IMR-90 (cell line): ENCODE results near the gene CYB5B. TPM values are rescaled to one million over a fixed set of nuclear protein-coding genes. Genes with fewer than 3 reads are reported as not detected.

Experiments used
- ATAC-seq: fragments of 200-7000 bp; cut with Tn5 transposase; 2 replicates; pipeline ENCODE4 v1.9.1; 2020; ENCODE audit warnings: low read depth, mild to moderate bottlenecking, moderate library complexity
- BruUV-seq: library from RNA; stranded (reverse); fragments of 400-500 nt; replicated peaks from 2 replicates; lab custom pipeline; 2021; lab: Mats Ljungman, UMichigan
- CTCF ChIA-PET: fragments of 300-600 bp; formaldehyde crosslinking; extraction: SDS; loops from one replicate; lab custom pipeline; 2021; ENCODE audit warnings: antibody characterized with exemption; lab: Yijun Ruan, JAX
- POLR2A ChIA-PET: fragments of 300-600 bp; sonication (Branson Sonifier 250); formaldehyde crosslinking; loops from one replicate; lab custom pipeline; 2022; ENCODE audit warnings: antibody characterized with exemption; ENCODE audit not compliant: unreplicated experiment; lab: Charles Lee
- DNase-seq: peaks from one replicate; pipeline ENCODE4 v3.0.0; 2013
- H2AFZ ChIP-seq: replicated peaks from 2 replicates; pipeline ENCODE3; 2013; ENCODE audit warnings: low read length, mild to moderate bottlenecking; ENCODE audit not compliant: poor library complexity
- H2AK5ac ChIP-seq: 2 replicates; pipeline ENCODE4 v1.6.1; 2013; ENCODE audit warnings: low read depth, low read length, inconsistent platforms
- H2AK9ac ChIP-seq: replicated peaks from 2 replicates; pipeline ENCODE3; 2013; ENCODE audit warnings: mild to moderate bottlenecking, low read depth, low read length, moderate library complexity; ENCODE audit not compliant: poor library complexity
- H2BK120ac ChIP-seq: 2 replicates; pipeline ENCODE4 v1.6.1; 2013; ENCODE audit warnings: low read depth, low read length, inconsistent platforms
- H2BK15ac ChIP-seq: 3 replicates; pipeline ENCODE4 v1.6.1; 2013; ENCODE audit warnings: low read depth, low read length, inconsistent platforms
- H2BK20ac ChIP-seq: 2 replicates; pipeline ENCODE4 v1.6.1; 2013; ENCODE audit warnings: low read depth, mild to moderate bottlenecking, inconsistent platforms, low read length, moderate library complexity
- H2BK5ac ChIP-seq: 2 replicates; pipeline ENCODE4 v1.6.1; 2013; ENCODE audit warnings: mild to moderate bottlenecking, low read depth, low read length, inconsistent platforms; ENCODE audit not compliant: poor library complexity, severe bottlenecking
- H3K14ac ChIP-seq: replicated peaks from 2 replicates; pipeline ENCODE4 v1.6.1; 2013; ENCODE audit warnings: low read depth, low read length, inconsistent platforms
- H3K18ac ChIP-seq: 2 replicates; pipeline ENCODE4 v1.6.1; 2013; ENCODE audit warnings: low read depth, low read length, control low read depth
- H3K23ac ChIP-seq: 2 replicates; pipeline ENCODE4 v1.6.1; 2013; ENCODE audit warnings: low read depth, low read length, inconsistent platforms
- H3K27ac ChIP-seq: 2 replicates; pipeline ENCODE4 v1.5.1; 2013; ENCODE audit warnings: mild to moderate bottlenecking, control low read depth, low read length; ENCODE audit not compliant: insufficient read depth
- H3K27me3 ChIP-seq: 2 replicates; pipeline ENCODE4 v1.6.1; 2013; ENCODE audit warnings: low read length; ENCODE audit not compliant: control insufficient read depth, insufficient read depth
- H3K36me3 ChIP-seq: 2 replicates; pipeline ENCODE4 v1.6.1; 2013; ENCODE audit warnings: low read length, mixed read lengths; ENCODE audit not compliant: control insufficient read depth, insufficient read depth
- H3K4ac ChIP-seq: 2 replicates; pipeline ENCODE4 v1.6.1; 2013; ENCODE audit warnings: low read depth, low read length, inconsistent platforms
- H3K4me1 ChIP-seq: 2 replicates; pipeline ENCODE4 v1.6.1; 2013; ENCODE audit warnings: low read length, mixed read lengths; ENCODE audit not compliant: control insufficient read depth, insufficient read depth
- H3K4me2 ChIP-seq: 2 replicates; pipeline ENCODE4 v1.6.1; 2013; ENCODE audit warnings: low read depth, mild to moderate bottlenecking, control low read depth, low read length, moderate library complexity
- H3K4me3 ChIP-seq: 2 replicates; pipeline ENCODE4 v1.5.1; 2013; ENCODE audit warnings: low read depth, mild to moderate bottlenecking, control low read depth, low read length, moderate library complexity; ENCODE audit not compliant: insufficient read depth
- H3K56ac ChIP-seq: 2 replicates; pipeline ENCODE4 v1.6.1; 2013; ENCODE audit warnings: low read length, inconsistent platforms; ENCODE audit not compliant: insufficient read depth; ENCODE audit errors: extremely low read depth
- H3K79me1 ChIP-seq, 2 experiments: 2 replicates each; pipeline ENCODE4 v1.6.1; 2013; ENCODE audit warnings: low read length in 2 of 2, inconsistent platforms in 1 of 2, low read depth in 1 of 2
- H3K9ac ChIP-seq: 2 replicates; pipeline ENCODE4 v1.6.1; 2013; ENCODE audit warnings: low read depth, low read length, control low read depth
- H3K9me1 ChIP-seq: 2 replicates; pipeline ENCODE4 v1.6.1; 2013; ENCODE audit warnings: low read length, inconsistent platforms; ENCODE audit not compliant: insufficient read depth
- H3K9me3 ChIP-seq: 2 replicates; pipeline ENCODE4 v1.6.1; 2013; ENCODE audit warnings: low read length; ENCODE audit not compliant: control insufficient read depth, insufficient read depth
- H4K20me1 ChIP-seq: 2 replicates; pipeline ENCODE4 v1.6.1; 2013; ENCODE audit warnings: low read length, inconsistent platforms; ENCODE audit not compliant: insufficient read depth
- H4K5ac ChIP-seq: 2 replicates; pipeline ENCODE4 v1.6.1; 2013; ENCODE audit warnings: mild to moderate bottlenecking, low read depth, low read length, control low read depth
- H4K8ac ChIP-seq, 2 experiments: 2 replicates each; pipeline ENCODE4 v1.6.1; 2013; ENCODE audit warnings: low read depth in 2 of 2, low read length in 2 of 2, control low read depth in 1 of 2, inconsistent platforms in 1 of 2
- H4K91ac ChIP-seq: 2 replicates; pipeline ENCODE4 v1.6.1; 2013; ENCODE audit warnings: low read depth, low read length, inconsistent platforms; ENCODE audit not compliant: insufficient read depth
- CEBPB ChIP-seq: IDR thresholded peaks from 2 replicates; pipeline ENCODE4 v1.6.1; 2012; ENCODE audit warnings: low read depth, low read length, improper control_type of control experiment
- CTCF ChIP-seq: conservative IDR thresholded peaks from 2 replicates; pipeline ENCODE4 v1.5.1; 2012; ENCODE audit warnings: mild to moderate bottlenecking, low read depth, low read length, improper control_type of control experiment
- ELK1 ChIP-seq: fragments of 150-350 bp; IDR thresholded peaks from 2 replicates; pipeline ENCODE4 v1.6.1; 2016; ENCODE audit warnings: low read depth, mild to moderate bottlenecking, low read length, moderate library complexity, borderline replicate concordance
- MXI1 ChIP-seq: IDR thresholded peaks from 2 replicates; pipeline ENCODE4 v1.6.1; 2012; ENCODE audit warnings: low read depth, mild to moderate bottlenecking, low read length, moderate library complexity, borderline replicate concordance
- NFE2L2 ChIP-seq: fragments of 150-350 bp; IDR thresholded peaks from 2 replicates; pipeline ENCODE4 v1.6.1; 2016; ENCODE audit warnings: low read depth, mild to moderate bottlenecking, low read length
- RCOR1 ChIP-seq: IDR thresholded peaks from 2 replicates; pipeline ENCODE4 v1.6.1; 2012; ENCODE audit warnings: mild to moderate bottlenecking, low read length, improper control_type of control experiment; ENCODE audit not compliant: insufficient replicate concordance
- RFX5 ChIP-seq: IDR thresholded peaks from 2 replicates; pipeline ENCODE4 v1.8.0; 2012; ENCODE audit warnings: low read depth, mild to moderate bottlenecking, low read length, moderate library complexity
- WGBS, 2 experiments: methylation state at CpG; one replicate each; pipeline versions ENCODE4 v1.1.5 to v1.1.7; 2013; ENCODE audit warnings: missing lambda C conversion rate in 2 of 2; ENCODE audit not compliant: insufficient read length in 1 of 2; ENCODE audit errors: extremely low coverage in 2 of 2; 5-methylcytosine and 5-hydroxymethylcytosine counted together
- dilution Hi-C: fragments of 300-500 bp; cut with HindIII; formaldehyde crosslinking; loops from one replicate; pipeline ENCODE4 v1.14.3; 2018; ENCODE audit warnings: low sequenced_read_pairs; ENCODE audit not compliant: unreplicated experiment
- in situ Hi-C: fragments of 300-500 bp; cut with MboI; formaldehyde crosslinking; loops from 3 replicates; pipeline ENCODE4 v1.14.3; 2019; ENCODE audit warnings: low sequenced_read_pairs, inconsistent platforms, mixed read lengths
- intact Hi-C: fragments of 100-400 bp; cut with micrococcal nuclease; formaldehyde crosslinking; loops from 2 replicates; pipeline ENCODE4 v1.10.0; 2022
- polyA plus RNA-seq, 3 experiments: library from polyadenylated mRNA; depleted of rRNA; stranded (reverse); fragments of >200 nt; gene quantifications; 2 replicates each; pipeline ENCODE4 v1.2.3, GENCODE V29; 2012; ENCODE audit warnings: low replicate concordance in 1 of 3
- total RNA-seq: library from RNA; depleted of rRNA; stranded (reverse); fragments of >200 nt; gene quantifications from 2 replicates; pipeline ENCODE4 v1.2.3, GENCODE V29; 2012

Gene CYB5B
- total and polyA plus RNA-seq, 2 of the 4 experiments (the other 2 are of a cell fraction) = 100 to 102 TPM

- H3K27me3 ChIP-seq = no peaks in the 10 kb centered on the region
- peaks cover 24 to 42% of the 10 kb centered on the region in 2 experiments for H3K79me1 ChIP-seq
- H3K4me3 ChIP-seq = no peak overlapping the region
- CTCF ChIA-PET = interaction anchor here (2.0 kb wide), 1 partner anchor 15 kb away, joined by 7 read pairs; no protein-coding TSS in a partner anchor
- DNase-seq (peak; percentile 67), ATAC-seq (peak; percentile 68)
- peak overlapping the region in 1 of 2 experiments; percentile 28; a peak in 1 of 4 replicates for H4K8ac ChIP-seq
- H4K91ac ChIP-seq = no peak overlapping the region
- WGBS, 2 experiments = no CpG with 5 or more reads among the region's 3 CpGs
- no peaks in the 10 kb centered on the region for H3K9me3 ChIP-seq
- H4K20me1 ChIP-seq = no peaks in the 10 kb centered on the region
- dilution Hi-C loops (no loop called here), intact Hi-C loops (loop anchor here (5.0 kb wide), 1 partner anchor 119 kb away; the partner anchor contains the start of gene NFAT5), in situ Hi-C loops (no loop called here)
- peaks cover 7% of the 10 kb centered on the region; the same call in 1 of the 2 replicates for H3K9me1 ChIP-seq
- peak overlapping the region; percentile 6; the same call in 1 of the 2 replicates for H2BK120ac ChIP-seq
- no peak overlapping the region for H3K9ac ChIP-seq
- H3K23ac ChIP-seq = peak overlapping the region; percentile 68
- H2BK5ac ChIP-seq = peak overlapping the region; percentile 86
- peaks cover 8% of the 10 kb centered on the region for H3K36me3 ChIP-seq
- H2BK20ac ChIP-seq = 0 out of 2 replicates have a peak overlapping the region, but pooled peaks have one; percentile 9
- BruUV-seq = no TSS peak
- H3K27ac ChIP-seq = peak overlapping the region; percentile 80; the same call in 1 of the 2 replicates
- TF ChIP-seq NFE2L2 (peak; percentile 61; the same call in 1 of the 2 replicates), CEBPB (peak; percentile 56), MXI1 (peak; percentile 29; the same call in 1 of the 2 replicates), RFX5 (no peak), RCOR1 (no peak), ELK1 (no peak), CTCF (no peak)
- H2AK5ac ChIP-seq = 0 out of 2 replicates have a peak overlapping the region, but pooled peaks have one; percentile 41
- no peak overlapping the region for H2AFZ ChIP-seq
- H3K4me2 ChIP-seq = peak overlapping the region; percentile 69
- H3K4me1 ChIP-seq = peaks cover 5% of the 10 kb centered on the region
- no peak overlapping the region for H3K4ac ChIP-seq
- H4K5ac ChIP-seq = no peak overlapping the region; the same call in 1 of the 2 replicates
- POLR2A ChIA-PET = no interaction called here
- no peak overlapping the region for H2BK15ac ChIP-seq
- no peak overlapping the region for H3K56ac ChIP-seq
- H3K14ac ChIP-seq = peak overlapping the region; percentile 12; the same call in 1 of the 2 replicates
- H2AK9ac ChIP-seq = no peak overlapping the region
- peak overlapping the region; percentile 65; the same call in 1 of the 2 replicates for H3K18ac ChIP-seq
Observed at GRCh38 chr16:69448470-69449193, 24.2 kb downstream of the CYB5B start.
